ENCODE data around the gene NKX6-1.
A peak's percentile ranks its signal among the peaks of the same experiment; 100 is the strongest.

NKX6-1 gene

DNA sequence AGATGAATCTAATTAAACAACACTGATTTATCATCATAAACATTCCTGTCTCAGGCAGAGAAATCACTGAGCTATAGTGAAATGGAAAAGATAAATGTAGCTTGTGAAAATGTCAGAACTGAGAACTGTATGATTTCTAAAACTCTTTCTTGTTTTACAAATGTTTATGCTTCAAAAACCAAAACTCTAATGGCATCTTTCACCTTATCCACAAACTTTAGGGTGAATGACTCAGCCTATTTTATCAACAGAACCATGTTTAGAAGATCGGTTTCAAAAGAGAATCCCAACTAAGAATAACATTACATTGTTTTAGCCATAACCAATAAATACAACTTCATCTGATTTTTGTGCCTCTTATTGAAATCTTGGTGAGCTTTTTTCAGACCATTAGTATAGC lies 21.4 kb downstream of the NKX6-1 start:
- DNase-seq, result no peak

DNA sequence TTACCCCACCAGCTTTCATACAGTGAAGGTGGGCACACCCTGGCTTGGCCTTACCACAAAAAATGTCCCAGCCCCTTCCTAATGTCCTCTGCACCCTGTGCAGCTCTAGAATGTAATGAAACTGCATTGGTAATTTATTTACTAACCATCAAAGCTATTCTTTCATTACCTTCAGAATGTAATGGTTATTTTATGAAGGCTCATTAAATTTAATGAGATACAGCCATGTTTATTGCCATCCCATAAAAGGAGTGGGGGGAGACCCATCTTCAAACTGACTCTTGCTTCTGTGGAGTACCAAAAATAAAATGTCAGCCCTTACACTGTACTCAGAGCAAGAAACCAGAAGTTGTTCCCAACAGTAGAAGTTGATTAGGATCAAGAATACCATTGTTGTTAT lies 25.0 kb downstream of the NKX6-1 start:
- DNase-seq, result no peak

DNA sequence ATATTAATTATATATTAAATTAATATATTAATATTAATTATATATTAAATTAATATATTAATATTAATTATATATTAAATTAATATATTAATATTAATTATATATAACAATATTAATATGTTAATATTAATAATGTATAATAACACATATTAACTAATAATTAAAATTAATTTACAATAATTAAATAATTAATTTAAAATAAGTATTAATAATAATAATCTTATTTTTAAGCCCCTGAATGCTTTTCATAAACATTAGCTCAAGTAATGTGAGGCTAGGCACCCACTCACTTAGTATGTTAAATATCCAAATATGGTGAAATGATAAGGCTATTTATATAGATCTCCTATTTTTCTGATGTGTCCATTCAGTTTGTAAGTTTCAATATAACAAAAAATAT lies 26.9 kb downstream of the NKX6-1 start:
- DNase-seq, result no peak

DNA sequence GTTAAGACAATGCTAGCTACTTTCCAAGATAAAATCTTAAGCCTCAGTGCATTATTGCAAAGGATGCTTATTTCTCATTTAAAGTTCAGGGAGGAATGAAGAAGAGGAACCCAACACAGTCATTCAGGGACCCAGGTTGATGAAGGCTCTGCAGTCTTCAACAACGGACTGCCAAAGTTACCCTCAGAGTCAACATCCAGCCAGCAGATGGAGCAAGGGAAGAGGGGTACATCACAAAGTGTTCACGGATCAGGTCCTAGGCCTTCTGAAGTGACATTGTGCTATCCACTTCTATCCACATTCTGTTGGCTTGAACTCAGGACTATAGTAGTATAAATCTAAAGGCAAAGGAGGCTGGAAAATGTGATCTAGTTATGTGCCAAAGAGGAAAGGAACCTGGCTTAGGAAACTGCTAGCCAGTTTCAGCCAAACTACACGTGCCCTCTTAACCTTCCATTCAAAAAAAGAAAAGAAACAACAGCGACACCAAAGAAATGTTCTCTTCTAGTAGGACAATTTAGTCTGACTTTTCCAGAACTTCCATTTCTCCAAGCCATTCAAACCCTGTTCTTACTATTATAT lies 28.8 kb downstream of the NKX6-1 start:
- DNase-seq, result no peak

DNA sequence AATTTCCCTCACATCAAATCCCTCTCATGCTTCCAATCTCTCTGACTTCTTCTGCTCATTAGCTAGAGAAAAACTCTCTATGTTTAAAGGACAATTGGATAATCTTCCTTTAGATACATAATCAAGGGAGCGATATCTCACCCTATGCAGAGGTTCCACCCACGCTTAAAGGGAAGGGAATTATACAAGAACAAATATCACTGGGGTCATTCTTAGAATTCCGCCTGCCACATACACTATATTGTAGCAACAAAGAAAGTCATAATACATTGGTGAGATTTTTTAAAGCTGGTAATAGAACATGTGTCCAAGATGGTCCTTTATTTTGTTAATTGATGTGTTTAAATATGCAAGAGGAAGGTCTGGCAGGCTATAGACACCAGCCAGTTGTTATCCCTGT lies 31.5 kb downstream of the NKX6-1 start:
- DNase-seq, result no peak

DNA sequence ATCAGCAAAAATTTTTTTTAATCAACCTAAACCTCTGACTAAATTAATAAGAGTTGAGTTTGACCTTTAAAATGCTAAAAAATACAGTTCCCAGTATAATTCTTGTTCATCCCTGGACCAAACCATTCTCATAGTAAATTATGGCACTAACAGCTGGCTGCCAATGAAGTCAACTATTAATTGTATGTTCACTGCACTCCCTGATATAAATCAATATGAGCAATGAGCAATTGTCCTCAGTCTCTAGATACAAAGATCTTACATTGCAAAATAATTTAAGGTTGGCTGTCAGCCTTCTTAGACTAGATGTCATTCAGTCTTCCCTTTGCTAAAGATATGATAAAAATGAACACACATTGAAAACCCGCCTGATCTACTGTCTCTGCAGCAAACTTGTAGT lies 39.3 kb downstream of the NKX6-1 start:
- DNase-seq, result no peak

DNA sequence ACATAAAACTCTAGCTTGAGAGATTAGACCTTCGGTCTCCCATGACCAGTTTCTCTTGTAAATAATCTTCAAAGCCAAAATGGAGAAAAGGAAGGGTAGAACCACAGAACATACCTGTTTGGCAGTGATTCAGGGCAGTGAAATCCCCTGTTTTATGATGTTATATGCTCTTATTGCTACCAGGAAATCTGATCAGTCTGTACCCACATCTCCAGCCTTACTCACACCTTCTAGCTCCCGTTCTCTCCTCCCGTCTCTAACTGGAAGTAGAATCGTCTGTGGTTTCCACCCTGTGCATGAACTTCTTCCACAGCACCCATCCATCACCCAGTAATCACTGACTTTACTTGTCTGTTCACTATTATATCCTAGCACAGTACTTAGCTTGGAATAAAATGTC lies 42.9 kb downstream of the NKX6-1 start:
- DNase-seq, result no peak

DNA sequence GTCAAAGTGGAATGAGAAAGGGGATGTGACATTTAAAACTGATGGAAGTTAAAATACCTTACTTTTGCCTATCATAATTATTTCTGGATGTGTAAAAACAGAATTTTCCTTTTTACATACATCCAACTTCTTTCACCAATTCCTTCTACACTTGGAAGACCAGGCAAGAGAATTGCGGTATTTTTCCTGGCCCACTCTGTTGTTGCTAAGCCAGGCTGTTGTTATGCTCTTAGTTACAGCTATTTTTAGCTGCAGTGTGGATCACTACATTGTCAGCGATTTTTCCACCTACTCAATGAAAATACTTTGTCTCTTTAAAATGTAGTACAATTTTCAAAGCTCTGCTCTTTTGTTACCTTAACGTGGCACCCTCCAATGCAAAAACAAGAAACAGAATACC lies 43.4 kb downstream of the NKX6-1 start:
- DNase-seq, result no peak

DNA sequence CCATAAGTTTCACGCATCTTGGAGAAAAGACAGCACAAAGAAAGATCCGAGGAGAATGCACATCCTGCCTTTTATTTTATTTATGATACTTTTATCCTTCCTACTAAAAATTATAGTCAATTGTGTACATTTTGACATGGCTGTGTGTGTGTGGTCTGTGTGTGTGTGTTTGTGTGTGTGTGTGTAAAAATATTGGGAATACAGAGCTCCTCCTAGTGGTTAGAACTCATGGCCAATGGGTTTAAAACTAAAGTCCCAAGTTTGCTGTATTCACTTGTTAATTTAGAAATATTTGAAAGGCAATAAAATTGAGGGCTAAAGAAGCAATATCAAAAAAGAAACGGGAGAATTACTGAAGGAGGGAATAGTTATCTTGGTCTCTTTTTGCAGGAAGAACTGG lies 47.5 kb downstream of the NKX6-1 start:
- DNase-seq, result peak; percentile 2

DNA sequence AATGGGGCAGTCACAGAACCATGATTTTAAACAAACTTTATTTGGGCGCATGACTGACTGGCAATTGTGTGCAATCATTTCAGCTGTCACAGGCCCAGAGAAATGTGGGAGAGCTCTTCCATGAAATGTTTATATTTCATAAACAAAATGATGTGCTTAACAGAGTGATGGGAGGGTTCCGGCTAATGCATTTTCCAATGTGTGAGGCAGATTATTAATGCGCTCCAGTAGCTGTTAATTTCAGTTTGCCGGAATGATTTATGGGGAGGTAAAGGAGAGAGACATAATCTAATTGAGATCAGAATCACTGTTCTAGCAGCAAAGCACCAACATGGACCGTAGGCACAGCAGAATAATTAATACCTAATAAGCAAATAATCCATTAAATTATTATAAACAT lies 55.6 kb downstream of the NKX6-1 start:
- no peak for DNase-seq

DNA sequence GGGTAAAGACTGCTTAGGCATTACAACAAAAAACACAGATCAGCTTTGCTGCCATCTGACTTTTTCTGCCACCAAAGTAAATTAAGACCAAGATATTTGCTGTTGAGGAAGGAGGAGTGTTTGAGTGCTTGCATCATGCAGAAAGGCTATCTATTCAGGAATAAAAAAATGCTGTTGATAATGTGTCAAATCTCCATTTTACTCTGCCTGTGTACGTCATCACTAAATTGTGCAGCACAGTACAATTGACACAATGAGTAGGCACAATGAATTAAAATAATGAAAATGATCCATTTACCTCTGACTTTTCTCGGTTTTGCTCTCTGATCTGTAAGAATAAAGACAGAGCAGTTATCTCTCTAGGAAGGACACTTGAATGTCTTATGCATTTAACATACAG lies 56.3 kb downstream of the NKX6-1 start:
- no peak for DNase-seq
